Activated CD4-positive, alpha-beta memory T cell treated with anti-CD3 and anti-CD28 coated beads for 36 hours (primary cell): Measurements from ENCODE around the gene HRAS. TPM values are rescaled to one million over a fixed set of nuclear protein-coding genes. Genes with fewer than 3 reads are reported as not detected.

ENCODE experiments used
- CTCF ChIA-PET: fragments of 350-600 bp; sonication (Branson Sonifier 250); formaldehyde crosslinking; loops from one replicate; lab custom pipeline; 2021; ENCODE audit warnings: antibody characterized with exemption, inconsistent platforms; lab: Charles Lee
- POLR2A ChIA-PET: fragments of 350-600 bp; sonication (Branson Sonifier 250); formaldehyde crosslinking; loops from one replicate; lab custom pipeline; 2021; ENCODE audit warnings: antibody characterized with exemption; lab: Charles Lee
- DNase-seq: peaks from one replicate; pipeline ENCODE4 v3.0.0-alpha.2; 2020
- H3K27ac Mint-ChIP-seq: one replicate; pipeline ENCODE4 v1.8.0; 2021; ENCODE audit warnings: mixed read lengths
- H3K27me3 Mint-ChIP-seq: one replicate; pipeline ENCODE4 v1.8.0; 2021; ENCODE audit warnings: mixed read lengths
- H3K36me3 Mint-ChIP-seq: one replicate; pipeline ENCODE4 v1.8.0; 2021; ENCODE audit warnings: mixed read lengths
- H3K4me1 Mint-ChIP-seq: one replicate; pipeline ENCODE4 v1.8.0; 2021; ENCODE audit warnings: low read depth, mixed read lengths
- H3K4me3 Mint-ChIP-seq: one replicate; pipeline ENCODE4 v1.8.0; 2021; ENCODE audit warnings: mild to moderate bottlenecking, mixed read lengths
- H3K9me3 Mint-ChIP-seq: one replicate; pipeline ENCODE4 v1.8.0; 2021; ENCODE audit warnings: mixed read lengths
- intact Hi-C: fragments of 100-400 bp; cut with micrococcal nuclease; formaldehyde crosslinking; loops from one replicate; pipeline ENCODE4 v1.15.1; 2023
- total RNA-seq, 2 experiments: library from RNA; stranded (reverse); gene quantifications; one replicate each; pipeline ENCODE4 v1.2.3, GENCODE V29; 2021

Gene HRAS
- total RNA-seq, 2 experiments from 2014 or later: 39.8 to 42.0 TPM

DNA sequence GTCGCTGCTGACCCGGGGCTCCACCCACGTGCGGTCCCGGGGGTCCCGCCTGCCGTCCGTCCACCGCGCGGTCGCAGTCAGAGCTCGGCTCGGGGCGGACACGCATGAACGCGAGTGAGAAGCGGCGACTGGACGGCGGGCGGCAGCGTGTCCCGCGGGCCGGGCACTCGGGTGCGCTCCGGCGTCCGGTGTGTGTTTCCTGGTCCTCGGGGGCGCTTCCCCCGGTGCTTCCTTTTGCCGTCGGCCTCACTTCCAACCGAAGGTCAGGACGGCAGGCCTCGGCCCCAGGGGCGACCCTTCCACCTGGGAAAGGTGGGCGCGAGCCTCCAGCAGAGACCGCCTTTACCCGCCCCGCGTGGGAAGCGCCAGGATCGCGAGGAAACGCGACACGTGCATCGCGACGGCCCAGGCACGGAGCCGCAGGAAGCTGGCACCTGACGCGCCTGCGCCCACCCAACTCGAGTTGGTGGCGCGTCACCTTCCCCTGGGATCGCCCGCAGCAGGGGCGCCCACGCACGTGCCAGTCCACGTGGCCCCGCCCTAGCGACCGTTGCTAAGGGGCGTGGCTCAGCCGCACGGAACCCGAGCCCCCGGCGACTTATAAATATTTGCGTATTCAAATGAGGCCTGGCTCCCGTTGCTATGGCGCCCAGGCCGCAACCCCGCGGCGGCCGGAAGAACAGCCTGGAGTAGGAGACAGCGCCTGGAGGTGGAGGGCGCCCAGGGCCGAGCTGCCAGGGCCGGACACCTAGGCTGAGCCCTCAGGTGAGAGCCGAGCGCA, 1.7 kb upstream of the HRAS start, which contains the start of gene LRRC56:
Gene LRRC56 (plus strand): TSS at position 687 of the 781 bp plus-strand sequence. CDS start 3,158 bp downstream, outside the sequence.
- ChIA-PET POLR2A (interaction anchor here (1.0 to 1.7 kb wide), 3 partner anchors 18 to 221 kb away, joined by 3 to 6 read pairs (median 4); partner anchors contain the start of gene PHRF1), CTCF (interaction anchor here (3.3 kb wide), 1 partner anchor 18 kb away, joined by 30 read pairs; no protein-coding TSS in a partner anchor)
- peak; percentile 93 for DNase-seq
- peaks cover 4% of the 10 kb centered on the region for H3K36me3 Mint-ChIP-seq
- H3K27me3 Mint-ChIP-seq: no peaks in the 10 kb centered on the region
- H3K4me1 Mint-ChIP-seq: peaks cover 9% of the 10 kb centered on the region
- no peaks in the 10 kb centered on the region for H3K9me3 Mint-ChIP-seq
- H3K4me3 Mint-ChIP-seq: peak within 1 kb of the TSS; percentile 85
- intact Hi-C loops: loop anchor here (1.0 to 5.0 kb wide), 6 partner anchors 24 to 185 kb away; partner anchors contain the start of genes DEAF1, LMNTD2, PHRF1 and RASSF7
- peak within 1 kb of the TSS; percentile 78 for H3K27ac Mint-ChIP-seq

DNA sequence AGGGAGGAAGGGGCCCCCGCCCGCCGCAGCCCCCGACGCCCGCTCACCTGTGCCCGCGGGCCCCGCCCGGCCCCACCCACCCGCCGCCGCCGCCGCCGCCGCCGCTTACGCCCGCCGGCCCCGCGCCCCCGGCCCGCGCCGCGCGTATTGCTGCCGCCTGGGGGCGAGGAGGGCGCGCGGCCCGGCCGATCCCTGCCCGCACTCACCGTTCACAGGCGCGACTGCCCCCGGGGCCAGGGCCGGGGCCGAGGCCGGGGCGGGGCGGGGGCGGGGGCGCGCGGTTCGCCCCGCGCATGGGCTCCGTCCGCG, 212 bp downstream of the HRAS start:
- ChIA-PET POLR2A (interaction anchor here (1.0 to 2.1 kb wide), 5 partner anchors 16 to 80 kb away, joined by 3 to 7 read pairs (median 5); partner anchors contain the start of genes IRF7 and RNH1), CTCF (interaction anchor here (1.0 to 3.3 kb wide), 4 partner anchors 17 to 327 kb away, joined by 3 to 30 read pairs (median 6); no protein-coding TSS in a partner anchor)
- H3K27ac Mint-ChIP-seq: no peak overlapping the region
- H3K36me3 Mint-ChIP-seq: peaks cover 5% of the 10 kb centered on the region
- no peaks in the 10 kb centered on the region for H3K27me3 Mint-ChIP-seq
- DNase-seq: no peak
- H3K9me3 Mint-ChIP-seq: no peaks in the 10 kb centered on the region
- H3K4me1 Mint-ChIP-seq: peaks cover 9% of the 10 kb centered on the region
- no peak overlapping the region for H3K4me3 Mint-ChIP-seq
- intact Hi-C loops: loop anchor here (5.0 kb wide), 2 partner anchors 162 to 187 kb away; partner anchors contain the start of genes DEAF1 and TMEM80

DNA sequence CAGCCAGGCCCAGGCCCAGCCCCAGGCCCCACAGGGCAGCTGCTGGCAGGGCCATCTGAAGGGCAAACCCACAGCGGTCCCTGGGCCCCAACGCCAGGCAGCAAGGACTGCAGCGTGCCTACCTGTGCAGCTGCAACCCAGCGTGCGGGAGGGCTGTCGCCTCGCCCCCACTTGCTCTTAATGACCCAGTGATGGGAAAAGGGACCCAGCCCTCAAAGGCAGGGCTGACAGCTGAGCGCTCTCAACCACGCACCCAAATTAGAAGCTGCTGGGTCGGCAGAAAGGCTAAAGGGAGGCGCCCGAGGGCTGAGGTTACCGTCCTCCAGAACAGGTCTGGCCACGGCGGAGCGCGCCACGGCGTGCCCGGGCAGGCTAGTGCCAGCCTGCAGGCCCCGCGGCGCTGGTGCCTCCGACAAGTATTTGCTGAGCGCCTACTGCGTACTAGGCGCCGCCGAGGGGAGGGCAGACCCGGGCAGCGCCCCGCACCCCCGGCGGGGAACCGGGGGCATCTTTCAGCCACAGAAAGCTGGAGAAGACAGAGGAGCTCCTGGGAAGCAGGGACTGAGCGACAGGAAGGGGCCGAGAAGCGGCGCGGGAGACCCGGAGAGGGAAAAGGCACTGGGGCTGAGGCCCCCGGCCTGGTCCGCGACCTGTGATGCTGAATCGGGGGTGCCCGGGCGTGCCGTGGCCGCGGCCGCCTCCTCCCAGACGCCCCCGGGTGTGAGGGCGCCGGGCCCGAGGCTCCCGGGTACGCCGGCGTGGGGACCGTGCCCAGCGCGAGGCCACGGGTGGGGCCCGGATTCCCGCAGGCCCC, 773 bp downstream of the HRAS start:
- Mint-ChIP-seq H3K36me3 (peaks cover 5% of the 10 kb centered on the region), H3K27me3 (no peaks in the 10 kb centered on the region), H3K4me1 (peaks cover 9% of the 10 kb centered on the region), H3K27ac (peak overlapping the region; percentile 28), H3K9me3 (no peaks in the 10 kb centered on the region), H3K4me3 (peak overlapping the region; percentile 71)
- intact Hi-C loops: loop anchor here (5.0 kb wide), 2 partner anchors 163 to 188 kb away; partner anchors contain the start of genes DEAF1 and TMEM80
- DNase-seq: peak; percentile 49
- ChIA-PET POLR2A (interaction anchor here (2.1 kb wide), 1 partner anchor 81 kb away, joined by 5 read pairs; the partner anchor contains the start of gene IRF7), CTCF (interaction anchor here (1.3 to 3.3 kb wide), 3 partner anchors 16 to 189 kb away, joined by 5 to 30 read pairs (median 8); no protein-coding TSS in a partner anchor)

DNA sequence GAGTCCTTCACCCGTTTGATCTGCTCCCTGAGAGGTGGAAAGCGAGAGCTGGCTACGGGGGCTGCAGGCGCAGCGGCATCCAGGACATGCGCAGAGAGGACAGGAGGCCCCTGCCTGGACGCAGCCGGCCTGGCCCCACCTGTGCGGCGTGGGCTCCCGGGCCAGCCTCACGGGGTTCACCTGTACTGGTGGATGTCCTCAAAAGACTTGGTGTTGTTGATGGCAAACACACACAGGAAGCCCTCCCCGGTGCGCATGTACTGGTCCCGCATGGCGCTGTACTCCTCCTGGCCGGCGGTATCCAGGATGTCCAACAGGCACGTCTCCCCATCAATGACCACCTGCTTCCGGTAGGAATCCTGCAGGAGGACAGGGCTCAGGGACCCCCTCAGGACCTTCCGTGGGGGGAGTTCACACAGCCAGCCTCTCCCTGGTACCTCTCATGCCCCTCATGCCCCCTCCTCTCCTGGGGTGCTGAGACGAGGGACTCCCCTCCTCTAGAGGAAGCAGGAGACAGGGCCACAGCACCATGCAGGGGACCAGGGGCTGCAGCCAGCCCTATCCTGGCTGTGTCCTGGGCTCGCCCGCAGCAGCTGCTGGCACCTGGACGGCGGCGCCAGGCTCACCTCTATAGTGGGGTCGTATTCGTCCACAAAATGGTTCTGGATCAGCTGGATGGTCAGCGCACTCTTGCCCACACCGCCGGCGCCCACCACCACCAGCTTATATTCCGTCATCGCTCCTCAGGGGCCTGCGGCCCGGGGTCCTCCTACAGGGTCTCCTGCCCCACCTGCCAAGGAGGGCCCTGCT, 1.6 kb downstream of the HRAS start:
- intact Hi-C loops: no loop called here
- CTCF ChIA-PET: interaction anchor here (1.1 to 1.3 kb wide), 2 partner anchors 11 to 190 kb away, joined by 4 to 5 read pairs; no protein-coding TSS in a partner anchor
- H3K27ac Mint-ChIP-seq: no peak overlapping the region
- H3K4me1 Mint-ChIP-seq: peaks cover 9% of the 10 kb centered on the region
- H3K27me3 Mint-ChIP-seq: no peaks in the 10 kb centered on the region
- H3K36me3 Mint-ChIP-seq: peaks cover 5% of the 10 kb centered on the region
- POLR2A ChIA-PET: interaction anchor here (0.5 kb wide), 1 partner anchor 14 kb away, joined by 3 read pairs; no protein-coding TSS in a partner anchor
- no peak for DNase-seq
- no peaks in the 10 kb centered on the region for H3K9me3 Mint-ChIP-seq
- no peak overlapping the region for H3K4me3 Mint-ChIP-seq

DNA sequence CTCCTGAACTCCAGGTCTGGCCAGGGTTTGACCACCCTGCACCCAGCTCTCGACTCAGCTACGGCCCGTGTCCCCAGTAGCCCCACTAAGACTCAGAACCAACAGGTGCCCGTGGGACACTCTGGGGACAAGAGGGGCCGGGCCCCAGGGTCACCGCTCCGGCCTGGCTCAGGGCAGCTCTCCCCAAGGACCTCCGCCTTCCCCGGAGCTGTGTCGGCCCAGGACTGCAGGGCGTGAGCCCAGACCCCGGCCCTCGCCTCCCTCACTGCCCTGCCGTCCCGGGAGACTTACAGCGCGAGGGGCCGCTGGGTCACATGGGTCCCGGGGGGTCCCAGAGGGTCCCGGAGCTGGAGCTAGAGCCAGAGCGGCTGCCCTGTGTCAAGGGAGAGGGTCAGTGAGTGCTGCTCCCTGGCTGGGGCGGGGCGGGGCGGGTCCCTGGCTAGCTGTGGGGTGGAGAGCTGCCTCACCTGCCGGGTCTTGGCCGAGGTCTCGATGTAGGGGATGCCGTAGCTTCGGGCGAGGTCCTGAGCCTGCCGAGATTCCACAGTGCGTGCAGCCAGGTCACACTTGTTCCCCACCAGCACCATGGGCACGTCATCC, 2.3 kb downstream of the HRAS start:
- Mint-ChIP-seq H3K9me3 (no peaks in the 10 kb centered on the region), H3K4me3 (no peak overlapping the region), H3K4me1 (peaks cover 6% of the 10 kb centered on the region), H3K27me3 (no peaks in the 10 kb centered on the region), H3K36me3 (peaks cover 5% of the 10 kb centered on the region), H3K27ac (no peak overlapping the region)
- intact Hi-C loops: no loop called here
- ChIA-PET CTCF (interaction anchor here (1.1 to 1.4 kb wide), 2 partner anchors 11 to 14 kb away, joined by 3 to 4 read pairs; no protein-coding TSS in a partner anchor), POLR2A (interaction anchor here (0.5 to 1.0 kb wide), 2 partner anchors 13 to 43 kb away, joined by 3 read pairs; no protein-coding TSS in a partner anchor)
- DNase-seq: no peak

DNA sequence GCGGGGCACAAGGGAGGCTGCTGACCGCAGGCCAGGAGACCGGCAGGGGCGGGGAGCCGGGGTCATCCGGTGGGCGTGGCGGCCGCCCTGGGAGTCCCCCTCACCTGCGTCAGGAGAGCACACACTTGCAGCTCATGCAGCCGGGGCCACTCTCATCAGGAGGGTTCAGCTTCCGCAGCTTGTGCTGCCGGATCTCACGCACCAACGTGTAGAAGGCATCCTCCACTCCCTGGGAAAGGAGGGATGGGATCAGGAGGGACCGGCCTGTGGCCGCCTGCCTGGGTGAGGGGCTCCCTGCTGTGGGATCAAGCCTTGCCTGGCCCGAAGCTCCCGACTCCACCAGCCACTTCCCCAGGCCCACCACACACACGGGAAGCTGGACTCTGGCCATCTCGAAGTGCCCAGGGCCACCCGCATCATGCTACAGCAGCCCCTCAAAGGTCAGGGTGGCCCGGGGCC, 2.8 kb downstream of the HRAS start:
- H3K4me3 Mint-ChIP-seq: no peak overlapping the region
- DNase-seq: no peak
- no peaks in the 10 kb centered on the region for H3K27me3 Mint-ChIP-seq
- H3K36me3 Mint-ChIP-seq: peaks cover 5% of the 10 kb centered on the region
- intact Hi-C loops: no loop called here
- no peaks in the 10 kb centered on the region for H3K9me3 Mint-ChIP-seq
- peaks cover 2% of the 10 kb centered on the region for H3K4me1 Mint-ChIP-seq
- CTCF ChIA-PET: interaction anchor here (1.1 to 1.4 kb wide), 2 partner anchors 10 to 13 kb away, joined by 3 to 4 read pairs; no protein-coding TSS in a partner anchor
- POLR2A ChIA-PET: interaction anchor here (1.0 kb wide), 1 partner anchor 43 kb away, joined by 3 read pairs; no protein-coding TSS in a partner anchor
- H3K27ac Mint-ChIP-seq: no peak overlapping the region

DNA sequence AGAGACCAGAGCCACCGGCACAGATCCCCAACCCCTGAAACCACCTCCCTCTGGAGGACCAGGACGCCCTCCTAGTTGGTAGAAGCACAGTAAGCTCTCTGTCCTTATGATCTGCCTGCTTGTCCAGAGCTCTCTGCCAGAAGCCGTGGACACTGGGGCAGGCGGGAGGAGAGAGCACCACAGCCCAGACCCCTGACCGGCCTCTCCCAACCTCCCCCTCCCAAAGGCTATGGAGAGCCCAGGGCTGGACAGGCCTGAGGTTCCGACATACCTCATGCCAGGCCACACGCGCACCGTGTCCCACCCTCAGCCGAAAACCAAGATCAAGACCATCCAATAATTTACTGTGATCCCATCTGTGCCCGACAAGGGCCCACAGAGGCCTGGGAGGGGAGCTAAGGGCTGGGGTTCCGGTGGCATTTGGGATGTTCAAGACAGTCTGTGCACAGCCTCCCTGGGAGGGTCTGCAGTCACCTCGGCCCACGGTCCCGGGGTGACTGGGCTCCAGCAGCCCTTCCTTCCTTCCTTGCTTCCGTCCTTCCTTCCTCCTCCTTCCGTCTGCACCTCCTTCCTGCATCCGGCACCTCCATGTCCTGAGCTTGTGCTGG, 3.4 kb downstream of the HRAS start:
- intact Hi-C loops: no loop called here
- POLR2A ChIA-PET: no interaction called here
- H3K36me3 Mint-ChIP-seq: peaks cover 5% of the 10 kb centered on the region
- H3K27me3 Mint-ChIP-seq: no peaks in the 10 kb centered on the region
- H3K9me3 Mint-ChIP-seq: no peaks in the 10 kb centered on the region
- no peak overlapping the region for H3K27ac Mint-ChIP-seq
- no peak overlapping the region for H3K4me3 Mint-ChIP-seq
- CTCF ChIA-PET: interaction anchor here (1.4 kb wide), 1 partner anchor 13 kb away, joined by 3 read pairs; no protein-coding TSS in a partner anchor
- DNase-seq: no peak
- H3K4me1 Mint-ChIP-seq: peaks cover 2% of the 10 kb centered on the region

DNA sequence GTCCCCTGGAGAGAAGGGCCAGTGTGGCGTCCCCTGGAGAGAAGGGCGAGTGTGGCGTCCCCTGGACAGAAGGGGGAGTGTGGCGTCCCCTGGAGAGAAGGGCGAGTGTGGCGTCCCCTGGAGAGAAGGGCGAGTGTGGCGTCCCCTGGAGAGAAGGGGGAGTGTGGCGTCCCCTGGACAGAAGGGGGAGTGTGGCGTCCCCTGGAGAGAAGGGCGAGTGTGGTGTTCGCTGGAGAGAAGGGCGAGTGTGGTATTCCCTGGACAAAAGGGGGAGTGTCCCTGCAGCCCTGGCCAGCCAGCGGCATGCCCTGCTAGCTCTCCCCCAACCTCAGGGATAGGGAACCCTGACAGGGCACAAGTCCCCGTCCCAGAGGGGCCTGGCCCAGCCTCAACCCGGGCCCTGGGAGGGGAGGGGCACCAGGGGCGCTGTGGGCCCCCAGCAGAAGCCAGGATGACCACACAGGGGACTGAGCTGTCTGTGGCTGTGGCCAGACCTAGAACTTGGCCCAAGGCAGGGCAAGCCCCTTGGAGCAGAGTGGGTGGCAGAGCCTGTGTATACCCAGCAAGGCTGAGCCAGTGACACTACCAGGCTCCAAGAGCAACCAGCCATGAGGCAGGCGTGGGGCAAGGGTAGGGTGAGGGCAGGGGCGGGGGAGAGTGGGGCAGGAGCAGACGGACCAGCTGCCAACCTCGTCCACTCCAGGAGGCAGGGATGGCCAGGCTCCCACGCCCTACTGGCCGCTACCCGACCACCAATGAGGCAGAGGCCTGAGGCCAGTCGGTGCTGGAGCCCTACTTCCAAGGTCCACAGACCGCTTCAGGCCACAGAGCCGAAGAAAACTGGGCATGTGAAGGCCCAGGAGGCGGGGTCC, 4.2 kb downstream of the HRAS start:
- intact Hi-C loops: no loop called here
- H3K27me3 Mint-ChIP-seq: no peaks in the 10 kb centered on the region
- POLR2A ChIA-PET: no interaction called here
- DNase-seq: no peak
- peaks cover 2% of the 10 kb centered on the region for H3K4me1 Mint-ChIP-seq
- H3K4me3 Mint-ChIP-seq: no peak overlapping the region
- no peak overlapping the region for H3K27ac Mint-ChIP-seq
- CTCF ChIA-PET: interaction anchor here (0.6 kb wide), 1 partner anchor 12 kb away, joined by 3 read pairs; no protein-coding TSS in a partner anchor
- H3K36me3 Mint-ChIP-seq: peaks cover 5% of the 10 kb centered on the region
- H3K9me3 Mint-ChIP-seq: no peaks in the 10 kb centered on the region

DNA sequence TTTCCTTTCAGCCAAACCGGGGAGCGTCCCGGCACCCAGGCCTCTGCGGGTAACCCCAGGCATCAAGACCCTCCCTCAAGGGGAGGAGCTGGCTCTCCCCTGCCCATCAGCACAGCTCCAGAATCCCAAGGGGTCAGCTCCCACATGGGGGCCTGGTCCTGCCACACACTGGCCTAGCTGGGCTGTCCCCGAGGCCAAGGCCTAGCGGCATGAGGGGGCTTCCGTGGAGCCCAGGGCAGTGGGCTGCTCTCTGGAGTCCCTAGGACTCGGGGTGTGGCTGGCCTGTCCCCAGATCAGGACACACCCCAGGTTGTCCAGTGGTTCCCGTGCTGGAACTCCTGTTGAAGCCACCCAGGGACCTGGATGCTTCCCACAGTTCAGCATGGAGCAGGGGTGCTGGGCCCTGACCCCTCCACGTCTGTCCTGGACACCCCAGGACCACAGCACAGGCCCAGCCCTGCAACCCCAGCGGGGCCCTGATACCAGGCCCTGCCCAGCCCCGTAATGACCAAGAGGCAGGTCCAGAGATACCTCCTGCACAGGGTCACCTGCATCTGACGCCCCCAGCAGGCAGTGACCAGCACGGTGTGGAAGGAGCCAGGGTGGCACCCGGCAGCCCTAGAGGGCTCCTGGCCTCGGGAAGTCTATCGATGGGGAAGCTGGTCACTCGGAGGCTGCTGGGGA, 5.5 kb downstream of the HRAS start:
- Mint-ChIP-seq H3K27ac (no peak overlapping the region), H3K36me3 (peaks cover 5% of the 10 kb centered on the region), H3K4me1 (no peaks in the 10 kb centered on the region), H3K9me3 (no peaks in the 10 kb centered on the region), H3K4me3 (no peak overlapping the region), H3K27me3 (no peaks in the 10 kb centered on the region)
- intact Hi-C loops: no loop called here
- CTCF ChIA-PET: no interaction called here
- POLR2A ChIA-PET: no interaction called here
- DNase-seq: no peak
